Stomach (tissue), 9 donors: ENCODE results near the gene DACT2. TPM values are rescaled to one million over a fixed set of nuclear protein-coding genes. Genes with fewer than 3 reads are reported as not detected.
A peak's percentile ranks its signal among the peaks of the same experiment; 100 is the strongest.

ENCODE experiments used
- DNase-seq, 2 donors: peaks; one replicate each; pipeline versions ENCODE4 v3.0.0 to v3.0.0-alpha.2; 2013 to 2019
- H3K27ac ChIP-seq, 5 donors: fragments of 200-600 bp in 4 of 5; sonication (generic) in 4 of 5; one replicate each; pipeline ENCODE4 v1.5.1; 2013 to 2019; ENCODE audit warnings: mild to moderate bottlenecking in 1 of 5, moderate library complexity in 1 of 5
- H3K27me3 ChIP-seq, 3 donors: fragments of 200-600 bp; sonication (generic); one replicate each; pipeline ENCODE4 v1.5.1; 2017 to 2019; ENCODE audit warnings: mixed run types in 1 of 3
- H3K36me3 ChIP-seq, 4 donors: fragments of 200-600 bp; sonication (generic); 1 replicate in 3 of 4; 2 replicates in 1 of 4; pipeline ENCODE4 v1.5.1; 2016 to 2019
- H3K4me1 ChIP-seq, 4 donors: fragments of 200-600 bp; sonication (generic); one replicate each; pipeline ENCODE4 v1.5.1; 2016 to 2019
- H3K4me3 ChIP-seq, 4 donors: fragments of 200-600 bp; sonication (generic) in 3 of 4; one replicate each; pipeline ENCODE4 v1.5.1; 2016 to 2019; ENCODE audit warnings: mild to moderate bottlenecking in 1 of 4
- H3K9me3 ChIP-seq, 4 donors: fragments of 200-600 bp; sonication (generic); one replicate each; pipeline ENCODE4 v1.5.1; 2016 to 2019
- CTCF ChIP-seq, 7 experiments: fragments of 450-650 bp in 4 of 7; fragments of 200-600 bp in 3 of 7; sonication (generic) in 3 of 7; IDR thresholded peaks; one replicate each; pipeline ENCODE4 v1.5.1; 2016 to 2019; ENCODE audit warnings: antibody characterized with exemption in 7 of 7, control low read depth in 2 of 7, mild to moderate bottlenecking in 1 of 7
- EP300 ChIP-seq: sonication (generic); formaldehyde crosslinking; IDR thresholded peaks from one replicate; pipeline ENCODE4 v1.6.1; 2017; ENCODE audit warnings: antibody characterized with exemption
- POLR2A ChIP-seq, 4 donors: fragments of 450-650 bp; IDR thresholded peaks; one replicate each; pipeline ENCODE4 v1.6.1; 2016; ENCODE audit warnings: antibody characterized with exemption in 4 of 4, control low read depth in 2 of 4, mild to moderate bottlenecking in 1 of 4, moderate library complexity in 1 of 4
- POLR2AphosphoS5 ChIP-seq, 3 donors: sonication (generic); formaldehyde crosslinking; IDR thresholded peaks; one replicate each; pipeline ENCODE4 v1.6.1; 2016; ENCODE audit warnings: antibody characterized with exemption in 3 of 3
- WGBS, 5 donors: extraction: QIAGEN DNeasy Blood & Tissue Kit in 3 of 5; methylation state at CpG; one replicate each; pipeline versions ENCODE4 v1.1.5 to v1.1.7; 2013 to 2018; 5-methylcytosine and 5-hydroxymethylcytosine counted together
- intact Hi-C: fragments of 100-400 bp; cut with DNase I; formaldehyde crosslinking; loops from one replicate; pipeline ENCODE4 v1.15.1; 2023; ENCODE audit warnings: low total_unique reads
- polyA plus RNA-seq, 3 donors: library from polyadenylated mRNA; stranded (reverse); fragments of 200-250 nt; gene quantifications; one replicate each; pipeline ENCODE4 v1.2.3, GENCODE V29; 2013
- total RNA-seq, 5 donors: library from RNA; depleted of rRNA; stranded (reverse); fragments of >200 nt; gene quantifications; one replicate each; pipeline versions ENCODE4 v1.1.0 to v1.2.3, GENCODE V29; 2014 to 2016
- donor health status: healthy with polysubstance abuse.
- donor health status: Bipolar disorder and iron deficiency.
- donor health status: healthy.

DACT2 gene
- total and polyA plus RNA-seq, 8 donors, result 0.44 to 4.9 (median 0.74) TPM; not detected in 2

- whole genome bisulfite sequencing, 5 donors, result 87 to 91% (median 89%) methylated on average over 16 of the region's 16 CpGs
- no peak overlapping the region for H3K27ac ChIP-seq
- H3K4me3 ChIP-seq, result no peak overlapping the region
- intact Hi-C loops, result no loop called here
- no peak for TF ChIP-seq CTCF (IDR thresholded peaks at IDR 0.05)
- DNase-seq, result no peak
- peaks cover 0 to 4% (median 0%) of the 10 kb centered on the region in 4 donors for H3K4me1 ChIP-seq
- H3K9me3 ChIP-seq, result no peaks in the 10 kb centered on the region
- H3K27me3 ChIP-seq, result no peaks in the 10 kb centered on the region
- no peaks in the 10 kb centered on the region for H3K36me3 ChIP-seq
These were observed 15.4 kb downstream of the DACT2 start for GRCh38 chr6:168303982-168304751.

GRCh38 chr6:168302534-168302933, 17.0 kb downstream of the DACT2 start:
- Histone ChIP-seq H3K27me3 (no peaks in the 10 kb centered on the region), H3K27ac (no peak overlapping the region), H3K4me3 (no peak overlapping the region), H3K36me3 (no peaks in the 10 kb centered on the region), H3K4me1 (peaks cover 0 to 4% (median 0%) of the 10 kb centered on the region in 4 donors), H3K9me3 (no peaks in the 10 kb centered on the region)
- DNase-seq, result peak in 1 of 2 donors; percentile 50
- WGBS, 5 donors, result 69 to 89% (median 77%) methylated on average over 5 of the region's 5 CpGs
- TF ChIP-seq EP300 (no peak), POLR2A (IDR thresholded peaks at IDR 0.05) (no peak), POLR2AphosphoS5 (IDR thresholded peaks at IDR 0.05) (no peak), CTCF (IDR thresholded peaks at IDR 0.05) (no peak)
- intact Hi-C loops, result no loop called here

GRCh38 chr6:168301648-168302398, 17.8 kb downstream of the DACT2 start:
- TF ChIP-seq EP300, result no peak
- no peak for TF ChIP-seq POLR2A (IDR thresholded peaks at IDR 0.05)
- TF ChIP-seq POLR2AphosphoS5 (IDR thresholded peaks at IDR 0.05), result no peak
- TF ChIP-seq CTCF (IDR thresholded peaks at IDR 0.05), result no peak
- H3K27me3 ChIP-seq, result no peaks in the 10 kb centered on the region
- no peak for DNase-seq
- H3K4me3 ChIP-seq, result no peak overlapping the region
- intact Hi-C loops, result no loop called here
- no peaks in the 10 kb centered on the region for H3K36me3 ChIP-seq
- H3K4me1 ChIP-seq, result peaks cover 0 to 4% (median 0%) of the 10 kb centered on the region in 4 donors
- H3K9me3 ChIP-seq, result no peaks in the 10 kb centered on the region
- no peak overlapping the region for H3K27ac ChIP-seq
- 42 to 61% (median 49%) methylated on average over 16 of the region's 16 CpGs for WGBS, 5 donors

- intact Hi-C loops, result no loop called here
- Histone ChIP-seq H3K9me3 (no peaks in the 10 kb centered on the region), H3K4me1 (peaks cover 0 to 4% (median 0%) of the 10 kb centered on the region in 4 donors), H3K36me3 (no peaks in the 10 kb centered on the region), H3K4me3 (no peak overlapping the region), H3K27ac (no peak overlapping the region), H3K27me3 (no peaks in the 10 kb centered on the region)
- 84 to 90% (median 87%) methylated on average over 19 to 20 of the region's 20 CpGs for WGBS, 5 donors
- DNase-seq, result no peak
- TF ChIP-seq EP300 (no peak), POLR2AphosphoS5 (IDR thresholded peaks at IDR 0.05) (no peak), CTCF (IDR thresholded peaks at IDR 0.05) (no peak), POLR2A (IDR thresholded peaks at IDR 0.05) (no peak)
These were observed 18.5 kb downstream of the DACT2 start for GRCh38 chr6:168300975-168301647.
